Measurements from ENCODE around the gene MTUS2. TPM values are rescaled to one million over a fixed set of nuclear protein-coding genes. Genes with fewer than 3 reads are reported as not detected.
A peak's percentile ranks its signal among the peaks of the same experiment; 100 is the strongest.

The MTUS2 gene
- total RNA-seq, 1 donor from 2014 or later = 4.1 TPM

DNA sequence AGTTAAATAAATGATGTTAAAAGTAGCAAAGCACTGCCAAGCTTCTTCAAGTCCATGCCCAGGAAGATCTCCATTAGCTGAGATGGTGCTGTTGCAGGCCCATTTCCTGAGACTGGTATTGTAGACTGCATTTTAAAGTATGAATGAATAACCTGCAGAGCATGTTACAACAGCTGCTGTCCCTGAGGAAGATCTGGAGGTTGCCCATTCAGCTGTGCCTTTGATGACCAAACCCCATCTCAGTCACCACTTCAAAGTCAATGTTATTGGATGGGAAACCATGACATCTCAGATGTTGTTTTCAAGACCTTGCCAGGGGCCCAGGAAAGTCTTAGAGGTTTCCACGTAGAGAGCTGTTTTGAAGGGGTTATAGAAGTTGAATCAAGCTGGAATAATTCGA is 281.3 kb downstream of the MTUS2 start:
- no peaks in the 10 kb centered on the region for H3K36me3 Mint-ChIP-seq
- no peaks in the 10 kb centered on the region for H3K4me1 Mint-ChIP-seq (ENCODE audit: unreplicated experiment)
- no peak for TF ChIP-seq CTCF (conservative IDR thresholded peaks at IDR 0.05)
- H3K9me3 Mint-ChIP-seq = no peaks in the 10 kb centered on the region
- DNase-seq (ENCODE audit: extremely low spot score, unreplicated experiment) = no peak
- no peak overlapping the region for H3K4me3 Mint-ChIP-seq
- H3K27me3 Mint-ChIP-seq = no peaks in the 10 kb centered on the region
- no peak overlapping the region for H3K27ac Mint-ChIP-seq

GRCh38 chr13:29101905-29102304 is 281.8 kb downstream of the MTUS2 start:
- TF ChIP-seq CTCF (conservative IDR thresholded peaks at IDR 0.05) = no peak
- Mint-ChIP-seq H3K27me3 (no peaks in the 10 kb centered on the region), H3K27ac (no peak overlapping the region), H3K4me3 (no peak overlapping the region), H3K4me1 (ENCODE audit: unreplicated experiment) (peaks cover 4% of the 10 kb centered on the region), H3K36me3 (no peaks in the 10 kb centered on the region), H3K9me3 (no peaks in the 10 kb centered on the region)
- no peak for DNase-seq (ENCODE audit: extremely low spot score, unreplicated experiment)

- no peaks in the 10 kb centered on the region for H3K27me3 Mint-ChIP-seq
- DNase-seq (ENCODE audit: extremely low spot score, unreplicated experiment) = no peak
- H3K27ac Mint-ChIP-seq = no peak overlapping the region
- no peaks in the 10 kb centered on the region for H3K36me3 Mint-ChIP-seq
- H3K4me3 Mint-ChIP-seq = no peak overlapping the region
- TF ChIP-seq CTCF (conservative IDR thresholded peaks at IDR 0.05) = no peak
- peaks cover 10% of the 10 kb centered on the region for H3K4me1 Mint-ChIP-seq (ENCODE audit: unreplicated experiment)
- no peaks in the 10 kb centered on the region for H3K9me3 Mint-ChIP-seq
Measured at GRCh38 chr13:29103065-29103800, 283.1 kb downstream of the MTUS2 start.

DNA sequence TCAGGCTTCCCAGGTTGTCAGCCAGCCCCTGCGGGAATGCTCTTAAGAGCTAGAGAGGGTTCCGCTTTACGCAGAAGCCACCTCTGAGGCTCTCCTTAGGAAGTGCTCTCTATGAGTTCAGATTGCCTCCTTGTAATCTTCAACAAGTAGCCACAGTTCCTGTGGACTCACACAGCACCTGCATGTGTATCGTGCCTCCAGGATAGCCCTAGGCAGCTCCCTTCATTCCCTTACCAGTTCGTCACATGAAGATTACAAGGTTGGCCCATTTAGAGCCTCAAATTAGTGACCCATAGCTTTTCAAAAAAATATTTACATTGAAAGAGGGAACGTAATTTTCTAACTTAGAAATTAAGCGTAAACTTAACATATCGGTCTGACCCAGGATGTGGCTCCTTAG is 284.3 kb downstream of the MTUS2 start:
- no peak for TF ChIP-seq CTCF (conservative IDR thresholded peaks at IDR 0.05)
- Mint-ChIP-seq H3K36me3 (no peaks in the 10 kb centered on the region), H3K4me1 (ENCODE audit: unreplicated experiment) (peaks cover 15% of the 10 kb centered on the region), H3K4me3 (no peak overlapping the region), H3K27ac (no peak overlapping the region), H3K27me3 (no peaks in the 10 kb centered on the region), H3K9me3 (no peaks in the 10 kb centered on the region)
- DNase-seq (ENCODE audit: extremely low spot score, unreplicated experiment) = no peak

- Mint-ChIP-seq H3K36me3 (no peaks in the 10 kb centered on the region), H3K27me3 (no peaks in the 10 kb centered on the region), H3K4me3 (no peak overlapping the region), H3K9me3 (no peaks in the 10 kb centered on the region), H3K4me1 (ENCODE audit: unreplicated experiment) (peaks cover 15% of the 10 kb centered on the region), H3K27ac (no peak overlapping the region)
- DNase-seq (ENCODE audit: extremely low spot score, unreplicated experiment) = no peak
- peak; percentile 61 for TF ChIP-seq CTCF (conservative IDR thresholded peaks at IDR 0.05)
Measured at GRCh38 chr13:29105779-29106178, 285.6 kb downstream of the MTUS2 start.
